ENCODE measurements around the gene ZNF423.

- TF ChIP-seq EZH2 (IDR thresholded peaks at IDR 0.05; ENCODE audit: insufficient read depth, poor library complexity, severe bottlenecking) (no peak), EZH2phosphoT487 (IDR thresholded peaks at IDR 0.05; ENCODE audit: insufficient read depth, low read depth) (no peak)
These were observed 385.9 kb downstream of the ZNF423 start for GRCh38 chr16:49469930-49470451.

Data from GM23248 (cell line).